Fibroblast of pulmonary artery (primary cell): ENCODE results near the gene GADD45A.

Experiments used
- DNase-seq: peaks from one replicate; pipeline ENCODE4 v3.0.0-alpha.2; 2010; ENCODE audit warnings: low read depth
- H3K4me3 ChIP-seq: replicated peaks from 2 replicates; pipeline ENCODE4 v1.5.1; 2011; ENCODE audit warnings: low read depth, mild to moderate bottlenecking, control low read depth, low read length, moderate library complexity
- TF ChIP-seq, protein P1 (sequence below): IDR thresholded peaks from 2 replicates; pipeline ENCODE4 v1.5.1; 2011; ENCODE audit warnings: mild to moderate bottlenecking, control low read depth, low read length, inconsistent platforms; ENCODE audit errors: missing control alignments

GADD45A gene

DNA sequence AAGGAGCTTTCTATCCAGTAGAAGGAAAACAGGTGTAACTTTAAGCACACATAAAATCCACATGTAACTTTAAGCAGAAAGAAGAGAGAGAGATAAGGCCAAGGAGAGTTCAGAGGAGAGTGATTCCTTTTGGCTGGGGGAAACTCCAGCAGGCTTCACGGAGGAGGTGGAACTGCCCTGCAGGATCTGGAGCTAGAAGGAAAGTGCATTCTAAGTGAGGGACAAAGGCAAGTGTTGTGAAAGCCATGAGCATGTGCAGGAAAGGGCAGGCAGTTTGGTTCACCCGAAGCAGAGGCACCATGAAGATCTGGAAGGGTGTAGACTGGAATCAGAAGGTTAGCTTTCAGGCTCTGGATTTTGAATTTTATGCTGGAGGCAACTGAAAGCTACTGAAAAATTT lies 46.3 kb downstream of the GADD45A start:
- H3K4me3 ChIP-seq = no peak overlapping the region
- TF ChIP-seq, protein P1, sequence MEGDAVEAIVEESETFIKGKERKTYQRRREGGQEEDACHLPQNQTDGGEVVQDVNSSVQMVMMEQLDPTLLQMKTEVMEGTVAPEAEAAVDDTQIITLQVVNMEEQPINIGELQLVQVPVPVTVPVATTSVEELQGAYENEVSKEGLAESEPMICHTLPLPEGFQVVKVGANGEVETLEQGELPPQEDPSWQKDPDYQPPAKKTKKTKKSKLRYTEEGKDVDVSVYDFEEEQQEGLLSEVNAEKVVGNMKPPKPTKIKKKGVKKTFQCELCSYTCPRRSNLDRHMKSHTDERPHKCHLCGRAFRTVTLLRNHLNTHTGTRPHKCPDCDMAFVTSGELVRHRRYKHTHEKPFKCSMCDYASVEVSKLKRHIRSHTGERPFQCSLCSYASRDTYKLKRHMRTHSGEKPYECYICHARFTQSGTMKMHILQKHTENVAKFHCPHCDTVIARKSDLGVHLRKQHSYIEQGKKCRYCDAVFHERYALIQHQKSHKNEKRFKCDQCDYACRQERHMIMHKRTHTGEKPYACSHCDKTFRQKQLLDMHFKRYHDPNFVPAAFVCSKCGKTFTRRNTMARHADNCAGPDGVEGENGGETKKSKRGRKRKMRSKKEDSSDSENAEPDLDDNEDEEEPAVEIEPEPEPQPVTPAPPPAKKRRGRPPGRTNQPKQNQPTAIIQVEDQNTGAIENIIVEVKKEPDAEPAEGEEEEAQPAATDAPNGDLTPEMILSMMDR = no peak
- DNase-seq = no peak

- DNase-seq = peak; percentile 90
- no peak overlapping the region for H3K4me3 ChIP-seq
- TF ChIP-seq, protein P1 = no peak
These were observed 47.8 kb downstream of the GADD45A start for GRCh38 chr1:67732750-67733151.

DNA sequence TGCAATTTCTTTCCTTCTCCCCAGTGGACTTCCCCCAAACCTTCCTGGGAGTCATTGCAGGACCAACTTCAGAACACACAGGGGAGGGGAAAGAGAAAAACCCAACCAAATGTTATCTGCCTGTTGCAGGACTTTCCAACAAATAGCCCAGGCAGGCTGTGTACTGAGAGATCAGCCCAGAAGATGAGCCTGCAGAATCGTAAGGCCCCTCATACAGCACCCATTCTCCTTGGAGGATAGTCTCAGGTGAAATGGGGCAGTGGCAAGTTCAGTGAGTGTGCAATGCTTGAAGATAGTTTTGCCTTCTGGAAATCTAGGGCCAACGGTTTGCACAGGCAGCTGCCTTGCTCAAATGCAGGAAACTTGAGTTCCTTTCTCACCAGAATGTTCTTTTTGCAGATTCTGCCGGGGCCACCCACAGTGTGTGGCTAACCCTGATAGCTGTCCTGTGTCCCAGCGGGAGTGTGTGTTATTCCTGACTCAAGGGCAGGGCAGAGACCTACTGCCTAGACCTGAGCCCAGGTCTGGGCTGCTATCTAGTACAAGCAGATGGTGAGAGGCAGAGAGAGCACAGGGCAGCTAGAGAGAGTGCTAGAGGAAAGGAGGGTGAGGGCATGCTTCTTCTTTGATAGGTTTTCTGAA lies 48.8 kb downstream of the GADD45A start:
- no peak for DNase-seq
- TF ChIP-seq, protein P1 = no peak
- H3K4me3 ChIP-seq = no peak overlapping the region

- no peak overlapping the region for H3K4me3 ChIP-seq
- DNase-seq = no peak
- TF ChIP-seq, protein P1 = no peak
These were observed 49.3 kb downstream of the GADD45A start for GRCh38 chr1:67734323-67734690.

GRCh38 chr1:67735206-67735605 lies 50.2 kb downstream of the GADD45A start:
- H3K4me3 ChIP-seq = no peak overlapping the region
- TF ChIP-seq, protein P1 = no peak
- DNase-seq = peak; percentile 49

GRCh38 chr1:67735806-67736627 lies 51.0 kb downstream of the GADD45A start:
- peak; percentile 98 for DNase-seq
- H3K4me3 ChIP-seq = peak overlapping the region; percentile 20
- TF ChIP-seq, protein P1 = no peak
